ENCODE data around the gene PPARD.
A peak's percentile ranks its signal among the peaks of the same experiment; 100 is the strongest.
"Not testable (repeated sequence)": the region's sequence is repeated elsewhere in the genome, so short reads cannot be mapped to it uniquely, and the experiment has no call there.

PPARD gene

DNA sequence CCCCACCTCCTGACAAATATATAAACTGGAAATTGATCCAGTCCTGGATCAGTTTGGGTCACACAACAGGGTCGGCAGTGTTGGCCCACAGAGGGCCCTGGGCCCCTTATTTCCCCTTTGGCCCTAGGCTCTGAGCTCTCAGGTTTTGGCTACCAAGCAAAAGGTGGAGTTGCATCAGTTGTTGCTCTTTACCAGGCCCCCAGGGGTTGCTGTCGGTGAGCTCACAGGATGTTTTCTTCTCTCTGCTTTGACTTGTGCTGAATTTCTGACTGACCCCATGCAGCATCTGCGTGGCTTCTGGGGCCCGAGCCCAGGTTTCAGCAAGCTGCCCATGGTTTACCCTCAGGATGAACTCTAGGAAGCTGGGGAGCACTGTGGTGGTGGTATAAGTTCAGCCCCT lies 44.6 kb downstream of the PPARD start:
- no peak for DNase-seq

DNA sequence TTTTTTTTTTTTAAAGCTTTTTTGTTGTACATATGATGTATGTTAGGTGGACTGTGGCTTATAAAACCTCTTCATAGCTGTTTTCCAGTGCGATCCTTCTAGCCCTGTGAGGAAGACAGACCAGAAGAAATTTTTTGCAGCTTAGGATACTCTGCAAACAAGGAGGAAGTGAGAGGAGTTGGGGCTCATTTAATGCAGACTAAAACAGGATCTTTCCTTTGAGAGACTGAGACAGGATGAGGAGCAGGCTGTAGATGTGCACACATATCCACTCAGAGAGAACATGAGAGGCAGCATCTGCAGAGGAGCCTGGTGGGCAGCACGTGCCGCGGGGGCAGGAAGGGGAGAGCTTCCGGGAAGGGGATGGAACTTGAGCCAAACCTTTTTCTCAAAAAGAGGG lies 45.7 kb downstream of the PPARD start:
- no peak for DNase-seq

DNA sequence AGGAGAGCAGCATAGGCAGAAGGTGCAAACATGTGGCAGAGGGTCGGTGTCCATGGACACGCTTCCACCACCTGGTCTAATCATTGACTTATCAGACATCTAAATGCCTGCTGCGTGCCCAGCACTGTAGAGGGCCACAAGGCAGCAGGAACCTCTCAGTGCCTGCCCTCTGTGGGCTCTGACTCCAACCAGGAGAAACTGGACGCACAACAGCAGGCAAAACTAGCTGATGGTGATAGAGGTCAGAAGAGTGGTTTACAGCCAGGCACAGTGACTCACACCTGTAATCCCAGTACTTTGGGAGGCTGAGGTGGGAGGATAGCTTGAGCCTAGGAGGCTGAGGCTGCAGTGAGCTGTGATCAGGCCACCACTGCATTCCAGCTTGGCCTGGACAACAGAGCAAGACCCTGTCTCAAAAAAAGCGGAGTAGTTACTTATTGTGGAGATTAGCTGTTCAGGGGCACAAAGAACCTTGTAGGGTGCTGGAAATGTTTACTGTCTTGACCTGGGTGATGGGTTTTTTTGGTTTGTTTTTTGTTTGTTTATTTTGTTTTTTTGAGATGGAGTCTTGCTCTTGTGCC lies 46.5 kb downstream of the PPARD start:
- DNase-seq, result no peak

DNA sequence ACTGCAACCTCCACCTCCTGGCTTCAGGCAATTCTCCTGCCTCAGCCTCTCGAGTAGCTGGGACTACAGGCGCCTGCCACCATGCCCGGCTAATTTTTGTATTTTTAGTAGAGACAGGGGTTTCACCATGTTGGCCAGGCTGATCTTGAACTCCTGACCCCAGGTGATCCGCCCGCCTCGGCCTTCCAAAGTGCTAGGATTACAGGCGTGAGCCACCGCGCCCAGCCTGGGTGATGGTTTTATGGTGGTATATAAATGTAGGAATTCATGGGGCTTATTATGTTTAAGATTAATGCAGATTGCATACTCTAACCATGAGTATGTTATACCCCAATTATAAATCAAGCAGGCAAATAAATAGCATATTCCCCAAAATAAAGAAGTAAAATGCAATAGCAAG lies 47.0 kb downstream of the PPARD start:
- not testable (repeated sequence) for DNase-seq

DNA sequence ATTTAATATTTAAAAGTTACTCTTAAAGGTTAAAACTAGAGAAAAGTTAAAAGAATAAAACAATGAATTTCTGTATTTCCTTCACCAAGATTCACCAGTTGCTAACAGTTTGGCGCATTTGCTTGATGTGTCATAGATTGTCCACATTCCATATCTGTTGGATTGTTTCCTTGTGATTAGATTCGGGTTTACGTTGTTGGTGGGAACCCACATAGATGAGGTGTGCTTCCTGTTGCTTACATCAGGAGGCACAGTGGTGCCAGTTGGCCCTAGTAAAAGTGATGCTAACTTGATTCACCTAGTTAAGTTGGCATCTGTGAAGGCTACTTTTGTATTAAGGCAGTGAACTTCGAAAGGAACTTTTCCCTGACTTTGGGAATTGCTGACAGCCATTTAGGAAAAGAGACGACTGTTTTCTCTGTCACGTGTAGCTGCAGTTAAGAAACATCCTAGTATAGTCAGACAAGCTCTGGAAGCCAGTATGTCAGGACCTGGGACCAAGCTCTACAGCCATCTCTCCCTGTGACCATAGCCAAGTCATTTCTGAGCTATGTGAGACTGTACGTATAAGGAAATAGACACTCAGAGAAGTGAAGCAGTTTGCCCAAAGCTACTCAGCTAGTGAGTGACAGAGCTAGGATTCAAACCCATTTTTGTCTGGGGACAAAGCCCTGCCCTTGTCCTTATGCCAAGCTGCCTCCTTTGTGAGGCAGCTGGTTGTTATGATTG lies 49.0 kb downstream of the PPARD start:
- peak; percentile 55 for DNase-seq

DNA sequence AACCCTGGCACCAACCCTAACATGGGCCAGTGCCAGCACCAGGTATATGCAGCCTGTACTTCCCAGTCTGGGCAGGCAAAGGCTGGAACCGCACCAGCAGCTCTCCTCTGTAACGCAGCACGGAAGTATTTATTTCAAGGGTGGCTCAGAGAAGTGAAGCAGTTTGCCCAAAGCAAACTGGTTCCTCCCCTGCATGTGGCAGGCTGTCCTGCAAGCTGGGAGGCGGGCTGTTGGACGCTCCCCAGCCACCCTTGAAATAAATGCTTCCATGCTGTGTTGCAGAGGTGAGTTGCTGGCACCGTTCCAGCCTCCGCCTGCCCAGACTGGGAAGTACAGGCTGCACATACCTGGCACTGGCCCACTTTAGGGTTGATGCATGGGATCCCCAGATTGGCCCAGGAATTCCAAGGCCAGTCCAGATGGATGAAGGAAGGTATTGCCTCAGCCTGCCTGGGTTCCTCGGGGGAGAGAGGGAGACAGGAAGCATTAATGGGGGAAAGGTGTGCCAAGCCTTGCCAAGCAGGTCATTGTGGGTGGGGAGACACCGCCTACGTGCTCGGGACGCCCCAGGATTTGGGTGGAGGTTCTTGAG lies 49.8 kb downstream of the PPARD start:
- no peak for DNase-seq

DNA sequence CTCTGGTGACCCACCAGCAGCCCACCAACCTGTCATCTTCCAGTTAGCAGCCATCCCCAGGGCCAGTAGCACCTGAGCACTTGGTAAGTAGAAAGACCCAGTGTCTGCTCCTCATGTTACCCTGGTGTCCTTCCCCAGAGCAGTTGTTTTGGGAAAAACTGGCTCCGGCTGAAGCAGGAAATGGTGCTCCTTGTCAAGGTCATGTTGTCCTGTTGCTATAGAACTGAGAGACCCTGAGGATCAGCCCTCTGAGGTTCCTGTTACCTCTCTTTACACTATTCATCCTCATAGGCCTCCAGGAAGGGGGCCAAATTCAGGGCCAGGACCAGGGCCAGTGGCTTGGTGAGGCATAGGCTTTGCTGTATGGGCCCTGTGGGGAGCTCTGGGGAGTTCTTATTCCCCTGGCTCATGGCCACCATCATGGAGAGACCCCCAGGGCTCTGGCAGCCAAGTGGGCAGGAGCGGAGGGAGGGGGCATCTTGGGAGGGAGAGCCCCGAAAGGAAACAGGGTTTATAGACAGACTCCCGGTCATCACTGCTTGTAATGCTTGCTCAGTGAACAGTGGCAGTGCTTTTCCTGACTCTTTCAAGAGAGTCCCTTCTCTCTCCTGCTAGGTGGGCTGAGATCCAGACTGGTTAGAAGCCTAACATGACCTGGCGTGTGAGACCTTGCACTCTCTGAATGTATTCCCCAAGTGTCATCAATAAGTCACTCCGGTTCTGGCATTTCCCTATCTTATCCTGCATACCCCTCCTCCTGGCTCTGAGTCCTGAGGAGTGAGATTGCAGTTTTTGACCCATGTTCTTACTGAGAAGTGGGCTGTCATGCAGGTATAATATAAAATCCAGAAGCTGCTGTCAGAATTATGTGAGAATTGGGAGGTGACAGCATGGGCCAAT lies 50.7 kb downstream of the PPARD start:
- no peak for DNase-seq

DNA sequence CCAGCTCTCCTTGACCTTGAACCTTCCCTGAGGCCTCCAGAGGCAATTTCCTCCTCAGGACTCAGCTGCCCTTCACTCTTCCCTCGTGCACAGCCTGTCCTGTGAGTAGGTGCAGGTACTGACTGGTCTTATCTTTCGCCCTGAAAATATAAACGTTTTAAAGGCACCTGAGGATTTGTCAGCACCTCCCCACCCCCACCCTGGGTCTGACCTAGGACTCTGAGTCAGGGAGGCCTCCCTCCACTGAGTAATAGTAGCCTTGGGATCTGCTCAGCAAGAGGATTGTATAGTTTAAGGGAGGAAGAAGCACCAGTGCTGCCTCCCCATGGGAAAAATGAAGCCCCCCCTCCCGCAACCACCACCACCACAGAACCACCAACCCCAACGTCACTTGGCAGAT lies 54.6 kb downstream of the PPARD start:
- DNase-seq, result no peak

DNA sequence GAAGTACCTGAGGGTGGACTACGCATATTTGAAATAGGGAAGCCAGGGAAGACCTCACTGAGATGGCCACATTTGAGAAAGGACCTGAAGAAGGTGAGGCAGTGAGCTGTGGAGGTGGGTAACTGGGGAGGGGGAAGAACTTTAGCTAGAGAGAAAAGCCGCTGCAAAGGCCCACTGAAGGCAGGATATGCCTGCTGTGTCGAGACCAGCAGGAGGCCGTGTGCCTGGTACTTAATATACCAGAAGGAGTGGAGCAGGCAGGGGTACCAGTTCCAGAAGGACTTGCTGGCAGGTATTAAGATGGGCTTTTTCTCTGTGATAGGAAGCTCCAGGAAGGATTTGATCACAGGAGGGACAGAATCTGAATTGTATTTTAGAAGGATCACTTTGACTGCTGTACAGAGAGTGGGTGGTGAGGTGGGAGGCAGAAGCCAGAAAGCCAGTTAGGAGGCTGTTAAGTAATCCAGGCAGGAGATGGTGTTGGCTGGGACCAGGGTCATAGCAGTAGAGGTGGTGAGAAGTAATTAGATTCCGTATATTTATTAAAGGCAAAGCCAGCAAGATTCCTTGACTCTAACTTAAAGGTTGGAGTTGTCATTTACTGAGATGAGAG lies 55.6 kb downstream of the PPARD start:
- no peak for DNase-seq

DNA sequence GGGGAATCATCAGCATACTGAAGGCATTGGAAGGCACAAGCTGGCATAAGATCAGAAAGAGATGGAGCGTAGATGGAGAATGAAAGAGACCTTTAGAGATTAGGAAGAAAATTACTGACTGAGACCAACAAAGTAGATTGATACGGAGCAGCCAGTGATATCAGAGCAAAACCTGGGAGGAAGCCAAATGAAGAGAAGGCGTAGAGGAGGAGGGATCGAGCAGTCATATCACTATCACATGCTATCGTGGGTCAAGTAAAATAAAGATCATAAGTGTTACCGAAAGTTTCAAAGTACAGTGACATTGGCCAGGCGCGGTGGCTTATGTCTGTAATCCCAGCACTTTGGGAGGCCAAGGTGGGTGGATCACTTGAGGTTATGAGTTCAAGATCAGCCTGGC lies 56.2 kb downstream of the PPARD start:
- DNase-seq, result no peak

DNA sequence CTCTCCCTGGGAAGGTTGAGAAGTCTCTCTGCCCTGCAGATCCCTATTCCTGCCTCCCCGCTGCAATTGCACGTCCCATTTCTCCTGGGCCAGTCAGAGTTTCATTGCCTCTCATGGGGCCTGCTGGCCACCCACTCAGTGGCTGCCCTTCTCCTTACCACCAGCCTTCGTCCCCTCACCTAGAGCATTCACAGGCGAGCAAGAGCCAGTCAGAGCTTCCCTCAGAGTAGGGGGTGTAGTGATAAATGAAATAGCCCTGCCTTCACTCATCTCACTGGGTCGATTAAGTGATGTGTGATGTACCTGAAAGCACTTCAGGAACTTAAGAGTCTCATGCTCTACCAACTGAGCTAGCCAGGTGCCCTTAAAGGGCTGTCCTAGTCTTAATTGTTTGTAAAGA lies 57.8 kb downstream of the PPARD start:
- DNase-seq, result no peak

DNA sequence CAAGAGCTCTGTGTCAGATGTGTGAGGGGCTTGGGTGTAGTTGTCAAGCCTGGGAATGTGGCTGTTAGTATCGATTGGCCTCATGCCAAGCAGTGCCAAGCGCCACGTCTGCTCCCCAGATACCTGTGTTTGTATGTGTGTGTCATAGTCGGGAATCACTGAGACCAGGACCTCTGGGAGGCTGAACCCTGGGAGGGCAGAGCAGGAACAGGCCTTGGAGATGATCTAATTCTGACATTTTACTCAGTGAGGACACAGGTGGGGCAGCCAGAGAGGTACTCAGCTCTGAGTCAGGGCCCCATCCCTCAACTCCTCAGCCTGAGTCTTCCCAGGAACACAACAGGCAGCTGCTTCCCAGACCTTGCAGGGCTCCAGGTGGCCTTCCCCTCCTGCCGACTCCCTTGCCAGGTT lies 58.5 kb downstream of the PPARD start:
- DNase-seq, result no peak

DNA sequence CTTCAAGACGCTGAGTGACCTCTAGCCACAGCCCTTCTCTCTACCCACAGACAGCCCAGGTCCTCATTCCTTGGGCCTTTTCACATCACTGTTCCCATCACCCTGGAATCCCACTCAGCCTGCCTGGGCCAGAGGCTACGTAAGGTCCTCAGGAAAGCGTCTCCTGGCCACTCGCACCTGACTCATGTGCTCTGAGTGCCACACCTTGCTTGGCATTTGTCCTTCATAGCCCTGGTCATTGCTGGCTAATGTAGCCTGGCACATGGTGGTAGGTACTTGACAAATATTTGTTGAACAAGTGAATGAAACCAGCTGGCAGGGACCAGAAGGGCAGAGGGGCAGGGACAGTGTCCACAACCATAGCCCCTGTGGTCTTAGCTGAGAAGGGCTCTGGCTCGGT lies 59.2 kb downstream of the PPARD start:
- no peak for DNase-seq

DNA sequence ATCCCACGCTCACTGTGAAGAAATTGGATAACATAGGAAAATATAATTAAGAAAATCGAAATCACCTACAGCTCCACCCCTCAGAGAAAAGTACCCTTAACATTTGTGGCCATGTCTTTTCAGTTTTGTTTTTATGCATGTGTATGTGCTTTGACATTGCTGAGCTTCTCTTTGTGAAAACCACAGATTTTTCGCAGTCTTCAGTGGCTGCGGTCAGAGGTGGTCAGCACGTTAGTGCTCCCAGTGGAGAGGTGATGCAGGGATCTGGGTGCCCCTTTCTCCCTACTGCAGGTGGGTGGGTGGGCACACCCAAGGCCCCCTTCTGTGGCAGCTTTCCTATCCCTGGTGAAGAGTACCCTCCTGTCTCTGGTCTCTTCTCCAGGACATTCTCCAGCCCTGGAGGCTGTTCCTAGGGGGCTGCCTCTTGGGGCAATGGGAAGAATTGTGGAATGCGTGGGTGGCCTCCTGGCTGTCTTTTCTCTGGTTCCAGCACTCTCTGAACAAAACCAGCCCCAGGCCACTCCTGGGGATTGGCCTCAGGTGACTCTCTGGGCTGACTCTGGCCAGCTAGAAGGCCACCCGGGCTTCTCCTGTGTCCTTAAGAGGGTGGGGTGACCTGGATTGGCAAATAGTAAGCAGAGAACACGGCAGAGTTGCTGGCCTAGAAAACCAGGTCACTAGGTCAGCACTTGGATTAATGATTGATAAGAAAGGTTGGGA lies 59.9 kb downstream of the PPARD start:
- DNase-seq, result peak; percentile 38

DNA sequence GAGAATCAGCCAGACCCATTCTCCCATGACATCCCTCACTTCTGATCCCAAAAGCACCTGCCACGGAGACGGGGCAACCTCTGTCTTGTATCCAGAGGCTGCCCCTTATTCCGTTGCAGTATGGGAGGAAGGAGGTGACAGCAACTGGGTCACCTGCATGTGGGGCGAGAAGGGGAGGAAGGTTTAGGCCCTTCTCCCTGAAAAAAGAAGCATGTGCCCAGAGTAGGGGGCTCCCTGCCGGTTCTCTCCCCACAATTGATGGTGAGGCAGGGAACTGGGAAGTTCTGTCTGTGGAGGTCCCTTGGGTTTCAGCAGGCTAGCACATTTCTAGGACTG lies 60.5 kb downstream of the PPARD start:
- no peak for DNase-seq

DNA sequence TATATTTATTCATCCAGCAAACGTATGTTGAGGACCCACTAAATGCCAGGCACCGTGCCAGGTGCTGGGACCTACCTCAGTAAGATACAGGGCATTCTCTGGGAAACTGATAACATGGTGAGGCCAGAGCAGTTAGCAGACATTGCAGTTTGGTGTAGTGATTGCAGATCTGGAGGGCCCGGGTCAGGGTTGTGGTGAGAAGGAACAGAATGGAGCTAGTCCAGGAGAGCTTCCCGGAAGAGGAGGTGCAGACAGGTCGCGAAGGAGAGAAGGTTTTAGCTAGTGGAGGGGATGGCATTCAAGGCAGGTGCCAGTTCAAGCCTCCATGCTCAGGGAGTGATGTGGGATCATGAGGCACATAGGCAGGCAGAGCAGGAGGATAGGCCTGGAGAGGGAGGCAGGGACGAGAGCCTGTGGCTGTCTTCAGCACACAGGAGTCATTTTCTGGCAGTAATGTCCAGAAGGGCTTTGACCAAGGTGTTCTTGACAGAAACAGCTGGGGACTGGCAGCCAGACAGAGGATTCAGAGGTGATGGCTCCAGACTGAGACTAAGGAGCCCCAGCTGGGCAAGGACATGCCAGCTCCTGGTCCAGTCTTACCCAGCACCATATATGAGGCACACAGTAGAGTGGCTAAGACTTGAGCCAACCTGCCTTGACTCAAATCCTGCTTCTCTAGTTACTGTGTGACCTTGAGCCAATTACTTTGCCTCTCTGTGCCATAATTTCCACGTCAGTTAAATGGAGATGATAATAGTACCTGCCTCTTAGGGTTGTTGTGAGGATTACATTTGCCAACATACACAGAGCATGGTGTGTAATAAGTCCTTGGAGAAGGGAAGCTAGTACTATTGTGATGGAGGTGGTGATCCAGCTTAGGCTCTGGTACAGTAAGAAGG lies 61.4 kb downstream of the PPARD start:
- no peak for DNase-seq

DNA sequence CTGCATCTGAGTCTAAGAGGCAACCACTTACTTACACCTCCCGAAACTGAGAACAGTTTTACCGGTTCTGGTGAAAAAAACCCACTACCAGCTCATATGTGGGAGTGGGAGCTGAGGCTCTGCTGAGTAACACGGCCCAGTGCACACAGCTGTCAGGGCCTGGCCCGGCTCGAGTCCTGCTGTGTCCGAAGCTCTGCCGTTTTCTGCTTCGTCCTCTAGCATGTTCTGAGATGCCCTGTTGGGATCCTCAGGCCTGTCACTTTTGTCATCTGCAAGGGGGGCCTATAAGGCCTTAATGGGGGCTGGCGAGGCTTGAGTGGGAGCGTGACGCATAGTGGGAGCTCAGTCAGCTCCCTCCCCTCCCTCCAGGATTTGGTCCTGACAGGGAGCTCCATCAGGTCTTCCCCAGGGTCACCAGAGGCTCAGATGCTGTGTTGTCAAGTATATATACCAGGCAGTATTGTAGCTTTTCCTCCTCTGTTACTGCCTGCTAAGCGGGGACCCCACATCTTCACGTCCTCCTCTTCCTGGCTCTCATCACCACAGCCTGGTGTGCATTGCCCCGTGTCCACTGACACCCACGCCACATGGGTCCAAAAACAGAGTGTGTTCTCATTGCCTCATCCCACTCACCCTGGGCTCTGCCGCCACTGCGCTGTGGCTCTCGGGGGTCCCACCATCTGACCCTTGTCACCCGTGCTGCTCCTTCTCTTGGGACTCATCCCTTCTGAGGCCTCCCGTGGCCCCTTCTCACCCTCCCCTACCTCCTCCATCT lies 64.5 kb downstream of the PPARD start:
- DNase-seq, result no peak

DNA sequence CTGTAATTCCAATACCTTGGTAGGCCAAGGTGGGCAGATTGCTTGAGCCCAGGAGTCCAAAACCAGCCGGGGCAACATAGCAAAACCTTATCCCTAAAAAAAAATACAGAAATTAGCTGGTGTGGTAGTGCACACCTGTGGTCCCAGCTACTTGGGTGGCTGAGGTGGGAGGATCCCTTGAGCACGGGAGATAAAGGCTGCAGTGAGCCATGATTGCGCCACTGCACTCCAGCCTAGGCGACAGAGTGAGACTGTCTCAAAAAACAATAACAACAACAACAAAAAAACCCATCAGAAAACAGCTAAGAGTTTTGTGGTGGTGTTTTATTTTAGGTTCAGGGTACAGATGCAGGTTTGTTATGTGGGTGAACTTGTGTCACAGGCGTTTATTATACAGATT lies 66.9 kb downstream of the PPARD start:
- DNase-seq, result no peak

DNA sequence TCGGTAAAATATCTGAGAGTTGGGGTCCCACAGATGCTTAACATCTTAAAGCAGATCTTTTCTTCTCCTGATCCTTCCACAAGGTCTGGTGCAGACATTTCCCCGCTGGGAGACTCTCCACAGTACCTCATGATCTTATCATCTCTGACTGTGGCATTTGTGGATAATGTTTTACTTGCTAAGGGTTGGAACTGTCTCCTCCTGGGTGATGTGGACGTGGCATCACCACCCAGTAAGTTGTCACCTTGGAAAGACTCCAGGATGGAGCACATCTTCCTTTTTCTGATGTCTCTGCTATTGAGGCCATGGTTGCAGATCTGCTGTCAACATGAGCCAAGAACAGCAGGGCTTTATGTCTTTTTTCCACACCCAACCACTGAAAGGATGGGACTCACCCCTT lies 67.8 kb downstream of the PPARD start:
- DNase-seq, result no peak

DNA sequence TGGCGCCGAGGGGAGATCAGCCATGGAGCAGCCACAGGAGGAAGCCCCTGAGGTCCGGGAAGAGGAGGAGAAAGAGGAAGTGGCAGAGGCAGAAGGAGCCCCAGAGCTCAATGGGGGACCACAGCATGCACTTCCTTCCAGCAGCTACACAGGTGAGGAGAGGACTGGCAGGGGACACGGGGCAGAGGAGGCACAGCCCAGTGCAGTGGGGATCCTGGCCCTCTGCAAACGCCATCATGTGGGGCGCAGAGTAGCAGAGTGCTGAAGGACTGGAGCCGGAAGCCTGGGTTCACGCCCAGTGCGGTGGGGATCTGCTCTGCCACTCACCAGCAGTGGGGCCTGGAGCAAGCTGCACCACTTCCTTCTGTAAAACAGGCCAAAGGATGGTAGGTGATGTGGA lies 68.7 kb downstream of the PPARD start:
- DNase-seq, result no peak

DNA sequence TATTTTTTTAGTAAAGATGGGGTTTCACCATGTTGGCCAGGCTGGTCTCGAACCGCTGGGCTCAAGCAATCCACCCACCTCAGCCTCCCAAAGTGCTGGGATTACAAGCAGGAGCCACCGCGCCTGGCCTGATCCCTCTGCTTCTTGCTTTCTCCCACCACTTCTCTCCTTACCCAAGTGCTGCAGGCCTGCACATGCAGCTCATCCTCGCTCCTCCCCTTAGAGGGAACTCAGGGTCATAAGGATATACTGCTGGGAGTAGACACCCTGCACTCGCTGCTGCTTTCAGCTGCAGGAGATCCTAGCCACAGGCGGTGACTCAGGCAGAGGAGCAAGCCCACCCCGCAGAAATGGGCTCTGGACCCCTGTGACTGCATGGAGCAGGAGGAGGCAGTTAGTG lies 69.7 kb downstream of the PPARD start:
- no peak for DNase-seq
